Measurements from ENCODE around the gene HSD3B7. TPM values are rescaled to one million over a fixed set of nuclear protein-coding genes. Genes with fewer than 3 reads are reported as not detected.
A peak's percentile ranks its signal among the peaks of the same experiment; 100 is the strongest.

The HSD3B7 gene
- total RNA-seq, 2 donors from 2014 or later, result 4.1 to 4.8 TPM

GRCh38 chr16:30946671-30947540 lies 38.1 kb upstream of the HSD3B7 start:
- Mint-ChIP-seq H3K4me1 (peaks cover 20% of the 10 kb centered on the region), H3K9me3 (no peaks in the 10 kb centered on the region), H3K4me3 (peak overlapping the region; percentile 11), H3K27me3 (ENCODE audit: insufficient read depth) (no peaks in the 10 kb centered on the region), H3K27ac (peak overlapping the region; percentile 79), H3K36me3 (ENCODE audit: low read depth) (peaks cover 40% of the 10 kb centered on the region)
- Histone ChIP-seq H3K27me3 (ENCODE audit: control insufficient read depth, insufficient read depth, low read length, poor library complexity, severe bottlenecking) (no peaks in the 10 kb centered on the region), H3K36me3 (ENCODE audit: control insufficient read depth, insufficient read depth, low read length) (peaks cover 49% of the 10 kb centered on the region), H3K27ac (ENCODE audit: low read depth, low read length) (peak overlapping the region; percentile 95), H3K9me3 (ENCODE audit: control insufficient read depth, low read length) (no peaks in the 10 kb centered on the region), H3K4me1 (ENCODE audit: control insufficient read depth, insufficient read depth, low read length) (peaks cover 16% of the 10 kb centered on the region), H3K4me3 (ENCODE audit: low read length) (no peak overlapping the region), H3K9ac (ENCODE audit: extremely low read depth, low read length, poor library complexity, severe bottlenecking) (peak overlapping the region; percentile 82)
- WGBS, 2 experiments (ENCODE audit: insufficient coverage in 1 of 2, insufficient read length in 1 of 2), result 88 to 93% methylated on average over 25 to 38 of the region's 38 CpGs
- peak; percentile 60 for DNase-seq
- TF ChIP-seq, protein P1, sequence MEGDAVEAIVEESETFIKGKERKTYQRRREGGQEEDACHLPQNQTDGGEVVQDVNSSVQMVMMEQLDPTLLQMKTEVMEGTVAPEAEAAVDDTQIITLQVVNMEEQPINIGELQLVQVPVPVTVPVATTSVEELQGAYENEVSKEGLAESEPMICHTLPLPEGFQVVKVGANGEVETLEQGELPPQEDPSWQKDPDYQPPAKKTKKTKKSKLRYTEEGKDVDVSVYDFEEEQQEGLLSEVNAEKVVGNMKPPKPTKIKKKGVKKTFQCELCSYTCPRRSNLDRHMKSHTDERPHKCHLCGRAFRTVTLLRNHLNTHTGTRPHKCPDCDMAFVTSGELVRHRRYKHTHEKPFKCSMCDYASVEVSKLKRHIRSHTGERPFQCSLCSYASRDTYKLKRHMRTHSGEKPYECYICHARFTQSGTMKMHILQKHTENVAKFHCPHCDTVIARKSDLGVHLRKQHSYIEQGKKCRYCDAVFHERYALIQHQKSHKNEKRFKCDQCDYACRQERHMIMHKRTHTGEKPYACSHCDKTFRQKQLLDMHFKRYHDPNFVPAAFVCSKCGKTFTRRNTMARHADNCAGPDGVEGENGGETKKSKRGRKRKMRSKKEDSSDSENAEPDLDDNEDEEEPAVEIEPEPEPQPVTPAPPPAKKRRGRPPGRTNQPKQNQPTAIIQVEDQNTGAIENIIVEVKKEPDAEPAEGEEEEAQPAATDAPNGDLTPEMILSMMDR (conservative IDR thresholded peaks at IDR 0.05), result no peak

- no peaks in the 10 kb centered on the region for H3K9me3 ChIP-seq (ENCODE audit: control insufficient read depth, low read length)
- peaks cover 12% of the 10 kb centered on the region for H3K4me1 ChIP-seq (ENCODE audit: control insufficient read depth, insufficient read depth, low read length)
- Mint-ChIP-seq H3K36me3 (ENCODE audit: low read depth) (peaks cover 37% of the 10 kb centered on the region), H3K27ac (peak overlapping the region; percentile 96), H3K9me3 (no peaks in the 10 kb centered on the region), H3K4me3 (peak overlapping the region; percentile 82), H3K4me1 (peaks cover 20% of the 10 kb centered on the region), H3K27me3 (ENCODE audit: insufficient read depth) (no peaks in the 10 kb centered on the region)
- TF ChIP-seq, protein P1 (conservative IDR thresholded peaks at IDR 0.05), result no peak
- no peaks in the 10 kb centered on the region for H3K27me3 ChIP-seq (ENCODE audit: control insufficient read depth, insufficient read depth, low read length, poor library complexity, severe bottlenecking)
- peak; percentile 72 for DNase-seq
- H3K4me3 ChIP-seq (ENCODE audit: low read length), result peak overlapping the region; percentile 62
- peaks cover 44% of the 10 kb centered on the region for H3K36me3 ChIP-seq (ENCODE audit: control insufficient read depth, insufficient read depth, low read length)
- peak overlapping the region; percentile 82 for H3K9ac ChIP-seq (ENCODE audit: extremely low read depth, low read length, poor library complexity, severe bottlenecking)
- 26% methylated on average over 2 of the region's 3 CpGs; no CpG with 5 or more reads in 1 of the 2 experiments for WGBS, 2 experiments (ENCODE audit: insufficient coverage in 1 of 2, insufficient read length in 1 of 2)
- peak overlapping the region; percentile 95 for H3K27ac ChIP-seq (ENCODE audit: low read depth, low read length)
Measured at GRCh38 chr16:30947541-30947858, 37.5 kb upstream of the HSD3B7 start.

GRCh38 chr16:30947859-30948666 lies 36.9 kb upstream of the HSD3B7 start:
- no peaks in the 10 kb centered on the region for H3K27me3 Mint-ChIP-seq (ENCODE audit: insufficient read depth)
- H3K4me1 ChIP-seq (ENCODE audit: control insufficient read depth, insufficient read depth, low read length), result peaks cover 12% of the 10 kb centered on the region
- DNase-seq, result peak; percentile 100
- H3K9me3 ChIP-seq (ENCODE audit: control insufficient read depth, low read length), result no peaks in the 10 kb centered on the region
- H3K36me3 Mint-ChIP-seq (ENCODE audit: low read depth), result peaks cover 31% of the 10 kb centered on the region
- H3K9me3 Mint-ChIP-seq, result no peaks in the 10 kb centered on the region
- H3K36me3 ChIP-seq (ENCODE audit: control insufficient read depth, insufficient read depth, low read length), result peaks cover 38% of the 10 kb centered on the region
- peak overlapping the region; percentile 82 for H3K9ac ChIP-seq (ENCODE audit: extremely low read depth, low read length, poor library complexity, severe bottlenecking)
- WGBS, 2 experiments (ENCODE audit: insufficient coverage in 1 of 2, insufficient read length in 1 of 2), result 8 to 9% methylated on average over 23 to 38 of the region's 44 CpGs
- H3K27me3 ChIP-seq (ENCODE audit: control insufficient read depth, insufficient read depth, low read length, poor library complexity, severe bottlenecking), result no peaks in the 10 kb centered on the region
- peak overlapping the region; percentile 96 for H3K27ac Mint-ChIP-seq
- peak overlapping the region; percentile 91 for H3K4me3 ChIP-seq (ENCODE audit: low read length)
- TF ChIP-seq, protein P1 (conservative IDR thresholded peaks at IDR 0.05), result peak; percentile 23
- peak overlapping the region; percentile 95 for H3K27ac ChIP-seq (ENCODE audit: low read depth, low read length)
- peaks cover 20% of the 10 kb centered on the region for H3K4me1 Mint-ChIP-seq
- H3K4me3 Mint-ChIP-seq, result peak overlapping the region; percentile 82
